Measurements from ENCODE around the gene C12orf56. TPM values are rescaled to one million over a fixed set of nuclear protein-coding genes. Genes with fewer than 3 reads are reported as not detected.
"Not testable (repeated sequence)": the region's sequence is repeated elsewhere in the genome, so short reads cannot be mapped to it uniquely, and the experiment has no call there.

C12orf56 gene
- total and polyA plus RNA-seq, 4 donors = 0.03 to 0.51 (median 0.12) TPM; not detected in 1

- no peak for DNase-seq
- Histone ChIP-seq H3K36me3 (ENCODE audit: control insufficient read depth in 4 of 4, insufficient read depth in 4 of 4, low read length in 4 of 4) (no peaks in the 10 kb centered on the region), H3K4me1 (ENCODE audit: control insufficient read depth in 5 of 5, insufficient read depth in 5 of 5, low read length in 5 of 5) (peaks cover 0 to 1% (median 0%) of the 10 kb centered on the region in 5 donors), H3K27ac (ENCODE audit: low read depth in 1 of 2, low read length in 1 of 2) (no peak overlapping the region), H3K27me3 (ENCODE audit: control insufficient read depth in 3 of 3, insufficient read depth in 3 of 3, low read length in 2 of 3) (no peaks in the 10 kb centered on the region), H3K9ac (ENCODE audit: insufficient read depth in 1 of 2, low read length in 2 of 2) (no peak overlapping the region), H3K9me3 (ENCODE audit: control insufficient read depth in 4 of 4, insufficient read depth in 3 of 4, low read length in 3 of 4) (peaks cover 0 to 2% (median 0%) of the 10 kb centered on the region in 4 donors), H3K4me3 (no peak overlapping the region)
- WGBS, 2 donors = 64 to 72% methylated on average over 1 of the region's 1 CpG
- TF ChIP-seq, protein P1, sequence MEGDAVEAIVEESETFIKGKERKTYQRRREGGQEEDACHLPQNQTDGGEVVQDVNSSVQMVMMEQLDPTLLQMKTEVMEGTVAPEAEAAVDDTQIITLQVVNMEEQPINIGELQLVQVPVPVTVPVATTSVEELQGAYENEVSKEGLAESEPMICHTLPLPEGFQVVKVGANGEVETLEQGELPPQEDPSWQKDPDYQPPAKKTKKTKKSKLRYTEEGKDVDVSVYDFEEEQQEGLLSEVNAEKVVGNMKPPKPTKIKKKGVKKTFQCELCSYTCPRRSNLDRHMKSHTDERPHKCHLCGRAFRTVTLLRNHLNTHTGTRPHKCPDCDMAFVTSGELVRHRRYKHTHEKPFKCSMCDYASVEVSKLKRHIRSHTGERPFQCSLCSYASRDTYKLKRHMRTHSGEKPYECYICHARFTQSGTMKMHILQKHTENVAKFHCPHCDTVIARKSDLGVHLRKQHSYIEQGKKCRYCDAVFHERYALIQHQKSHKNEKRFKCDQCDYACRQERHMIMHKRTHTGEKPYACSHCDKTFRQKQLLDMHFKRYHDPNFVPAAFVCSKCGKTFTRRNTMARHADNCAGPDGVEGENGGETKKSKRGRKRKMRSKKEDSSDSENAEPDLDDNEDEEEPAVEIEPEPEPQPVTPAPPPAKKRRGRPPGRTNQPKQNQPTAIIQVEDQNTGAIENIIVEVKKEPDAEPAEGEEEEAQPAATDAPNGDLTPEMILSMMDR (IDR thresholded peaks at IDR 0.05; ENCODE audit: control extremely low read depth, extremely low read depth) = no peak
- no peak for ATAC-seq (ENCODE audit: insufficient read depth, low FRiP score)
Observed at GRCh38 chr12:64320611-64321010, 69.9 kb downstream of the C12orf56 start.

- not testable (repeated sequence) for DNase-seq; H3K27me3 ChIP-seq (ENCODE audit: control insufficient read depth in 3 of 3, insufficient read depth in 3 of 3, low read length in 2 of 3); H3K9me3 ChIP-seq (ENCODE audit: control insufficient read depth in 4 of 4, insufficient read depth in 3 of 4, low read length in 3 of 4); H3K4me3 ChIP-seq; H3K36me3 ChIP-seq (ENCODE audit: control insufficient read depth in 4 of 4, insufficient read depth in 4 of 4, low read length in 4 of 4); H3K9ac ChIP-seq (ENCODE audit: insufficient read depth in 1 of 2, low read length in 2 of 2); H3K27ac ChIP-seq (ENCODE audit: low read depth in 1 of 2, low read length in 1 of 2); H3K4me1 ChIP-seq (ENCODE audit: control insufficient read depth in 5 of 5, insufficient read depth in 5 of 5, low read length in 5 of 5); ATAC-seq (ENCODE audit: insufficient read depth, low FRiP score)
- 86 to 97% methylated on average over 23 of the region's 23 CpGs for WGBS, 2 donors
Observed at GRCh38 chr12:64319540-64320225, 70.9 kb downstream of the C12orf56 start.

- DNase-seq = peak in 2 of 3 donors; percentile 3 to 17
- Histone ChIP-seq H3K36me3 (ENCODE audit: control insufficient read depth in 4 of 4, insufficient read depth in 4 of 4, low read length in 4 of 4) (no peaks in the 10 kb centered on the region), H3K4me3 (no peak overlapping the region), H3K9ac (ENCODE audit: insufficient read depth in 1 of 2, low read length in 2 of 2) (no peak overlapping the region), H3K27ac (ENCODE audit: low read depth in 1 of 2, low read length in 1 of 2) (no peak overlapping the region), H3K27me3 (ENCODE audit: control insufficient read depth in 3 of 3, insufficient read depth in 3 of 3, low read length in 2 of 3) (no peaks in the 10 kb centered on the region), H3K9me3 (ENCODE audit: control insufficient read depth in 4 of 4, insufficient read depth in 3 of 4, low read length in 3 of 4) (peaks cover 0 to 2% (median 0%) of the 10 kb centered on the region in 4 donors), H3K4me1 (ENCODE audit: control insufficient read depth in 5 of 5, insufficient read depth in 5 of 5, low read length in 5 of 5) (peaks cover 0 to 1% (median 0%) of the 10 kb centered on the region in 5 donors)
- WGBS, 2 donors = 56 to 66% methylated on average over 3 of the region's 3 CpGs
- TF ChIP-seq, protein P1 (IDR thresholded peaks at IDR 0.05; ENCODE audit: control extremely low read depth, extremely low read depth) = no peak
- ATAC-seq (ENCODE audit: insufficient read depth, low FRiP score) = no peak
Observed at GRCh38 chr12:64318605-64319004, 72.0 kb downstream of the C12orf56 start.

GRCh38 chr12:64311877-64312276, 78.7 kb downstream of the C12orf56 start:
- ATAC-seq (ENCODE audit: insufficient read depth, low FRiP score) (no peak), DNase-seq (no peak)
- H3K4me1 ChIP-seq (ENCODE audit: control insufficient read depth in 5 of 5, insufficient read depth in 5 of 5, low read length in 5 of 5) = no peaks in the 10 kb centered on the region
- no peaks in the 10 kb centered on the region for H3K36me3 ChIP-seq (ENCODE audit: control insufficient read depth in 4 of 4, insufficient read depth in 4 of 4, low read length in 4 of 4)
- 91 to 97% methylated on average over 4 of the region's 4 CpGs for WGBS, 2 donors
- H3K27me3 ChIP-seq (ENCODE audit: control insufficient read depth in 3 of 3, insufficient read depth in 3 of 3, low read length in 2 of 3) = no peaks in the 10 kb centered on the region
- H3K9ac ChIP-seq (ENCODE audit: insufficient read depth in 1 of 2, low read length in 2 of 2) = no peak overlapping the region
- no peak overlapping the region for H3K4me3 ChIP-seq
- TF ChIP-seq, protein P1 (IDR thresholded peaks at IDR 0.05; ENCODE audit: control extremely low read depth, extremely low read depth) = no peak
- H3K27ac ChIP-seq (ENCODE audit: low read depth in 1 of 2, low read length in 1 of 2) = no peak overlapping the region
- no peaks in the 10 kb centered on the region for H3K9me3 ChIP-seq (ENCODE audit: control insufficient read depth in 4 of 4, insufficient read depth in 3 of 4, low read length in 3 of 4)

Measured in lung (tissue), 12 donors.